DOHH2 (cell line): Measurements from ENCODE around the gene CFAP52.

Source experiments
- EZH2phosphoT487 ChIP-seq: fragments of 200-600 bp; sonication (generic); IDR thresholded peaks from 2 replicates; pipeline ENCODE4 v1.6.1; 2017; ENCODE audit warnings: borderline replicate concordance, mild to moderate bottlenecking, antibody characterized with exemption, low read length, moderate library complexity, mixed read lengths
- TF ChIP-seq, protein P1 (sequence below): fragments of 200-600 bp; sonication (generic); IDR thresholded peaks from one replicate; pipeline ENCODE4 v1.5.1; 2014; ENCODE audit warnings: antibody characterized with exemption, mild to moderate bottlenecking, low read depth, low read length; ENCODE audit not compliant: poor library complexity, severe bottlenecking

DNA sequence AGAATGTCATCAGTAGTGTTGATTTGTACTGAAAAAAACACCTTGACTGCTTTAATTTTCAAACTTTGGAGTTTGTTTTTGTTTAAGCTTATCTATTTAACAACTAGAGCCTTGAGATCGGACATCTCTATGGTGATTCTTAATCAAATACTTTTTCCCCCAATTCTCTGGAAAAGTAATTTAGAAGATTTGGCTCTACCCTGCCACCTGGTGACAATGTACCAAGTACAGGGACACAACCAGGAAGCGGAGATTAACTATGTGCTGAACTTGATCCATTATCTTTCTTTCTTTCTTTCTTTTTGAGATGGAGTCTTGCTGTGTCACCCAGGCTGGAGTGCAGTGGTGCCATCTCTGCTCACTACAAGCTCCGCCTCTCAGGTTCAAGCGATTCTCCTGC is 99.6 kb downstream of the CFAP52 start:
- TF ChIP-seq, protein P1, sequence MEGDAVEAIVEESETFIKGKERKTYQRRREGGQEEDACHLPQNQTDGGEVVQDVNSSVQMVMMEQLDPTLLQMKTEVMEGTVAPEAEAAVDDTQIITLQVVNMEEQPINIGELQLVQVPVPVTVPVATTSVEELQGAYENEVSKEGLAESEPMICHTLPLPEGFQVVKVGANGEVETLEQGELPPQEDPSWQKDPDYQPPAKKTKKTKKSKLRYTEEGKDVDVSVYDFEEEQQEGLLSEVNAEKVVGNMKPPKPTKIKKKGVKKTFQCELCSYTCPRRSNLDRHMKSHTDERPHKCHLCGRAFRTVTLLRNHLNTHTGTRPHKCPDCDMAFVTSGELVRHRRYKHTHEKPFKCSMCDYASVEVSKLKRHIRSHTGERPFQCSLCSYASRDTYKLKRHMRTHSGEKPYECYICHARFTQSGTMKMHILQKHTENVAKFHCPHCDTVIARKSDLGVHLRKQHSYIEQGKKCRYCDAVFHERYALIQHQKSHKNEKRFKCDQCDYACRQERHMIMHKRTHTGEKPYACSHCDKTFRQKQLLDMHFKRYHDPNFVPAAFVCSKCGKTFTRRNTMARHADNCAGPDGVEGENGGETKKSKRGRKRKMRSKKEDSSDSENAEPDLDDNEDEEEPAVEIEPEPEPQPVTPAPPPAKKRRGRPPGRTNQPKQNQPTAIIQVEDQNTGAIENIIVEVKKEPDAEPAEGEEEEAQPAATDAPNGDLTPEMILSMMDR, result no peak
- no peak for TF ChIP-seq EZH2phosphoT487
